ENCODE measurements around the gene ZNHIT3.

GRCh38 chr17:36501351-36501750, 14.9 kb downstream of the ZNHIT3 start:
- TF ChIP-seq CTCF (IDR thresholded peaks at IDR 0.05) (no peak), POLR2A (IDR thresholded peaks at IDR 0.05) (no peak)

Measured in lower leg skin (tissue), 3 donors.